Astrocyte (in vitro differentiated cells and primary cell): ENCODE data around the gene CABLES2. TPM values are rescaled to one million over a fixed set of nuclear protein-coding genes. Genes with fewer than 3 reads are reported as not detected.

ENCODE experiments used
- DNase-seq: peaks from one replicate; pipeline ENCODE4 v3.0.0-alpha.2; 2010; ENCODE audit warnings: low read depth
- FAIRE-seq: peaks from 2 replicates; lab custom pipeline; 2011; peaks lifted over from hg19 to GRCh38; lab: Jason Lieb, UNC
- H2AFZ ChIP-seq: 2 replicates; pipeline ENCODE4 v1.6.0; 2012; ENCODE audit warnings: low read depth, low read length, inconsistent platforms
- H3K27ac ChIP-seq: 2 replicates; pipeline ENCODE4 v1.5.1; 2011; ENCODE audit warnings: low read depth, low read length, inconsistent platforms
- H3K27me3 ChIP-seq: 2 replicates; pipeline ENCODE4 v1.6.0; 2011; ENCODE audit warnings: low read length, inconsistent platforms; ENCODE audit not compliant: insufficient read depth
- H3K36me3 ChIP-seq: 2 replicates; pipeline ENCODE4 v1.5.1; 2011; ENCODE audit warnings: low read length, inconsistent platforms; ENCODE audit not compliant: insufficient read depth
- H3K4me1 ChIP-seq: 2 replicates; pipeline ENCODE4 v1.5.1; 2011; ENCODE audit warnings: low read length, inconsistent platforms; ENCODE audit not compliant: insufficient read depth
- H3K4me2 ChIP-seq: 2 replicates; pipeline ENCODE4 v1.6.0; 2012; ENCODE audit warnings: low read length, inconsistent platforms
- H3K4me3 ChIP-seq: 2 replicates; pipeline ENCODE4 v1.5.1; 2011; ENCODE audit warnings: low read depth, mild to moderate bottlenecking, low read length, inconsistent platforms; ENCODE audit not compliant: insufficient read depth
- H3K79me2 ChIP-seq: 2 replicates; pipeline ENCODE4 v1.6.0; 2012; ENCODE audit warnings: mild to moderate bottlenecking, low read length, inconsistent platforms; ENCODE audit not compliant: insufficient read depth
- H3K9ac ChIP-seq: 2 replicates; pipeline ENCODE4 v1.6.0; 2012; ENCODE audit warnings: mild to moderate bottlenecking, low read length, inconsistent platforms
- H3K9me3 ChIP-seq: 2 replicates; pipeline ENCODE4 v1.5.1; 2012; ENCODE audit warnings: low read depth, mild to moderate bottlenecking, low read length, inconsistent platforms; ENCODE audit not compliant: insufficient read depth
- H4K20me1 ChIP-seq: 2 replicates; pipeline ENCODE4 v1.6.0; 2012; ENCODE audit warnings: low read length, inconsistent platforms; ENCODE audit not compliant: insufficient read depth
- H3K27ac Mint-ChIP-seq: one replicate; pipeline ENCODE4 v1.8.0; 2021; ENCODE audit warnings: mild to moderate bottlenecking, mixed read lengths; ENCODE audit not compliant: unreplicated experiment
- H3K27me3 Mint-ChIP-seq: one replicate; pipeline ENCODE4 v1.8.0; 2021; ENCODE audit warnings: low read depth, mixed read lengths; ENCODE audit not compliant: unreplicated experiment
- H3K36me3 Mint-ChIP-seq: one replicate; pipeline ENCODE4 v1.8.0; 2021; ENCODE audit warnings: low read depth, mixed read lengths; ENCODE audit not compliant: unreplicated experiment
- H3K4me1 Mint-ChIP-seq: one replicate; pipeline ENCODE4 v1.8.0; 2021; ENCODE audit warnings: low read depth, mixed read lengths; ENCODE audit not compliant: unreplicated experiment
- H3K4me3 Mint-ChIP-seq: one replicate; pipeline ENCODE4 v1.8.0; 2021; ENCODE audit warnings: mild to moderate bottlenecking, moderate library complexity, mixed read lengths; ENCODE audit not compliant: unreplicated experiment
- H3K9me3 Mint-ChIP-seq: one replicate; pipeline ENCODE4 v1.8.0; 2021; ENCODE audit warnings: mild to moderate bottlenecking, mixed read lengths; ENCODE audit not compliant: unreplicated experiment
- CTCF ChIP-seq: IDR thresholded peaks from 2 replicates; pipeline ENCODE4 v1.5.1; 2011; ENCODE audit warnings: low read depth, mild to moderate bottlenecking, inconsistent platforms, low read length, moderate library complexity; ENCODE audit not compliant: insufficient read depth
- EZH2 ChIP-seq: IDR thresholded peaks from 2 replicates; pipeline ENCODE4 v1.6.1; 2012; ENCODE audit warnings: mild to moderate bottlenecking, low read length, inconsistent platforms; ENCODE audit not compliant: insufficient read depth
- total RNA-seq: library from RNA; stranded (reverse); gene quantifications from 2 replicates; pipeline ENCODE4 v1.2.1, GENCODE V29; 2021

CABLES2 gene
- total RNA-seq, 1 donor from 2014 or later = 4.4 TPM

DNA sequence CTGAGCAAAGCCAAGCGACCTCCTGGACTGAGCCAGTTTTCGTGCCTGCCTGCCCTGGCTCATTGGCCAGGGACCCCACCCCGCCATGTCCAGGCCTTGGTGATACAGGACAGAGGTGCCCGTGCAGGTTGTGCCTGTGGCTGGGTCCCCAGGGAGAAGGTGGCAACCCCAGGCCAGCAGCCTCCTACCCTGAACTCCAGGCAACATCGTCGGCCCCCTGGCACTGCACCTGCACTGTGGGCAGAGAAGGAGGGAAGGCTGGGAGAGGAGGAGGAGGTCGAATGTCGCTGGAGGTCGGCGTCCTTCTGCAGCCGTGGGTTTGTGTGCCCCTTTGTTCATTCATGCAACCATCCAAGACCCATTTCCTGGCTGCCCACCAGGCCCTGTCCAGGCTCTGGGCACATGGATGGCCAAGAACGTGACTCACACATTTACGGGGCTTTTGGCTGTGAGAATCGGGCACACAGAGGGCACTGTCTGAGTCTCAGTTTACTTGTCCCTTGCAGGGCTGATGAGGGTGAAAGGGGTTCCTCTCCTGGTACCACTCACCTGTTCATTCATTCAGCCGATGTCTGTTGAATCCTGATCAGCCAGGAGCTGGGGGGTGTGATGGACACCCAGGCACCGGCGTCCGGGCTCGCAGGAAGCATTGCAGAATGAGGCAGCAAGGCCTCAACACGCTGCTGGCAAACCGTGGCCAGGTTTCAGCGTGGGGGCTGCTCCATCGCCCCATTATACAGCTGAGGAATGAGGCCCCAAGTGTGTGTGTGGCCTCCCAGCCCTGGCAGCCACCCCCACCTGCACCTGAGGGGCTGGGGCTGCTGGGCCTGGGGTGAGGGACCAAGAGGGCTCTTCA lies 22.6 kb upstream of the CABLES2 start:
- no peak for FAIRE-seq
- H3K27me3 Mint-ChIP-seq = peaks cover 49% of the 10 kb centered on the region
- H4K20me1 ChIP-seq = no peaks in the 10 kb centered on the region

DNA sequence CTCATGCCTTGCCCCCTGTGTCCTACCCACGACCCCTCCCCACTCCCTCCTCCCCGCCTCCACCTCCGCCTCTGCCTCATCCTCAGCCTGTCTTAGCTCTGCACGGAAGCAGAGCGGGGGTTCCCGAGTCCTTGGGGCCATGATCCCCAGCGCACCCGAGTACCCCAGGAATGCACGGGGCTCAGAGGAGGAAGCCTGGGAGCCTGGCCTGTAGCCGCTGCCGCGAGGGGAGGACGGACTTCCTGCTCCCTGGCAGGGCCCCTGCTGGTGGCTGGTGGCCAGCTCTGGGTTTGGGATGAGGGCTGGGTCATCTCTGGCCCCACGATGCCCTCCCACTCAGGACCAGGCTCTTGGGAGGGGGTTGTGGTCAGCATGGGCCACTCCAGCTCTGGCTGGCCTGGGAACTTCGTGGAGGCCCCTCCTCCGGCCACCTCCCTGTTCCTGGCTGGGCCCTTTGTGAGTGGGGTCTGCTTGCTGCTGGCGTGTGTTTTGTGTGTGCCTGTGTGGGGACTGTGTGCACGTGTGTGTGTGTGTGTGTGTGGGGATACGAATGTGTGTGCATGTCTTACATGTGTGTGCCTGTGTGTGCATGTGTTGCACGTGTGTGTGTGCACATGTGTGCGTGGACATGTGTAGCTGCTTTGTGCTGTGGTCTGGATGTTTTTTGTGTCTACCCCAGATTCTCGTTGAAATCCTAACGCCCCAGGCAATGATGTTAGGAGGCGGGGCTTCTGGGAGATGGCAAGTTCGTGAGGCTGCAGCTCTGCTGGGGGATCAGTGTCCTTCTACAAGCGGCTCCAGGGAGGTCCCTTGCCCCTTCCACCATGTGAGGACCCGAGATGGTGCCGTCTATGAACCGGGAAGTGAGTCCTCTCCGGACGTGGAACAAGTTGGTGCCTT lies 21.6 kb upstream of the CABLES2 start:
- no peak overlapping the region for H3K27ac Mint-ChIP-seq
- H3K27me3 ChIP-seq = peaks cover 11% of the 10 kb centered on the region

More for the DNA sequence above, 22.6 kb upstream of the CABLES2 start:
- Histone ChIP-seq H3K4me2 (no peak overlapping the region), H3K79me2 (no peaks in the 10 kb centered on the region), H3K36me3 (no peaks in the 10 kb centered on the region), H3K4me3 (no peak overlapping the region), H2AFZ (no peak overlapping the region), H3K27ac (no peak overlapping the region), H3K27me3 (peaks cover 12% of the 10 kb centered on the region), H3K4me1 (no peaks in the 10 kb centered on the region), H3K9me3 (no peaks in the 10 kb centered on the region), H3K9ac (no peak overlapping the region)
- H3K27ac Mint-ChIP-seq = no peak overlapping the region
- no peak for DNase-seq
- H3K4me3 Mint-ChIP-seq = no peak overlapping the region
- H3K9me3 Mint-ChIP-seq = peaks cover 3% of the 10 kb centered on the region
- no peaks in the 10 kb centered on the region for H3K36me3 Mint-ChIP-seq
- TF ChIP-seq CTCF (no peak), EZH2 (no peak)
- peaks cover 2% of the 10 kb centered on the region for H3K4me1 Mint-ChIP-seq

More for the DNA sequence above, 21.6 kb upstream of the CABLES2 start:
- Histone ChIP-seq H3K9me3 (no peaks in the 10 kb centered on the region), H3K27ac (no peak overlapping the region), H3K4me2 (no peak overlapping the region), H3K36me3 (no peaks in the 10 kb centered on the region), H3K4me3 (no peak overlapping the region), H2AFZ (no peak overlapping the region), H3K79me2 (no peaks in the 10 kb centered on the region), H3K4me1 (no peaks in the 10 kb centered on the region), H4K20me1 (no peaks in the 10 kb centered on the region), H3K9ac (no peak overlapping the region)
- TF ChIP-seq CTCF = no peak
- H3K27me3 Mint-ChIP-seq = peaks cover 42% of the 10 kb centered on the region
- DNase-seq (no peak), FAIRE-seq (no peak)
- no peaks in the 10 kb centered on the region for H3K36me3 Mint-ChIP-seq
- H3K9me3 Mint-ChIP-seq = no peaks in the 10 kb centered on the region
- H3K4me3 Mint-ChIP-seq = no peak overlapping the region
- peaks cover 2% of the 10 kb centered on the region for H3K4me1 Mint-ChIP-seq
